Measurements from ENCODE around the gene FPR2.

DNA sequence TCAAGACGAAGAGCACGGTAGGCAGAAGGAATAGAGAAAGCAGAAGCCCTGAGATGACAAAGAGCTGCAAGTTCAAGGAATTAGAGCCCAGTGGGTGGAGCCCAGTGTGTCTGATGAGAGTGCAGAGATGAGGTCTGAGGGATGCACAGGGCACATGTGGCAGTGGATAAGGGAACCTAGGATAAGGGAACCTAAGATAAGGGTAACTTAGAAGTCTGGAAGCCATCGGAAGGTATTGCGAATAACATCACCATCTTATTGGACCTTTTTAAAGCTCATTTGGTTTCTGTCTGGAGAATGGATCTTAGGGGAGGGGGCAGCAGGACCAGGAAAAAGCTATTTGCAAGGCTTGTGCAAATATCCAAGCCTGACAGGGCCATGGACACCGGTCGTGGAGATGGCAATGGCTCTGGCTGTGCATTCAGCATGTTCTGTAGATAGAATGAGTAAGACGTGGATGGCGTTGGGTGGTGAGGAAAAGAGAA, 35.3 kb downstream of the FPR2 start:
- TF ChIP-seq, protein P1, sequence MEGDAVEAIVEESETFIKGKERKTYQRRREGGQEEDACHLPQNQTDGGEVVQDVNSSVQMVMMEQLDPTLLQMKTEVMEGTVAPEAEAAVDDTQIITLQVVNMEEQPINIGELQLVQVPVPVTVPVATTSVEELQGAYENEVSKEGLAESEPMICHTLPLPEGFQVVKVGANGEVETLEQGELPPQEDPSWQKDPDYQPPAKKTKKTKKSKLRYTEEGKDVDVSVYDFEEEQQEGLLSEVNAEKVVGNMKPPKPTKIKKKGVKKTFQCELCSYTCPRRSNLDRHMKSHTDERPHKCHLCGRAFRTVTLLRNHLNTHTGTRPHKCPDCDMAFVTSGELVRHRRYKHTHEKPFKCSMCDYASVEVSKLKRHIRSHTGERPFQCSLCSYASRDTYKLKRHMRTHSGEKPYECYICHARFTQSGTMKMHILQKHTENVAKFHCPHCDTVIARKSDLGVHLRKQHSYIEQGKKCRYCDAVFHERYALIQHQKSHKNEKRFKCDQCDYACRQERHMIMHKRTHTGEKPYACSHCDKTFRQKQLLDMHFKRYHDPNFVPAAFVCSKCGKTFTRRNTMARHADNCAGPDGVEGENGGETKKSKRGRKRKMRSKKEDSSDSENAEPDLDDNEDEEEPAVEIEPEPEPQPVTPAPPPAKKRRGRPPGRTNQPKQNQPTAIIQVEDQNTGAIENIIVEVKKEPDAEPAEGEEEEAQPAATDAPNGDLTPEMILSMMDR (conservative IDR thresholded peaks at IDR 0.05; ENCODE audit: low read depth in 2 of 2) = no peak
- TF ChIP-seq POLR2AphosphoS5 (IDR thresholded peaks at IDR 0.05; ENCODE audit: low read depth) (no peak), EZH2phosphoT487 (IDR thresholded peaks at IDR 0.05; ENCODE audit: unreplicated experiment) (no peak), EZH2 (IDR thresholded peaks at IDR 0.05; ENCODE audit: low read depth, unreplicated experiment) (no peak), STAT1 (IDR thresholded peaks at IDR 0.05; ENCODE audit: unreplicated experiment) (no peak), CREB1 (CRISPR knock-in tag; IDR thresholded peaks at IDR 0.05; ENCODE audit: low read depth) (no peak), NANOG (IDR thresholded peaks at IDR 0.05; ENCODE audit: borderline replicate concordance) (no peak), JUNB (IDR thresholded peaks at IDR 0.05; ENCODE audit: unreplicated experiment) (no peak)
- TF ChIP-seq, protein P2, sequence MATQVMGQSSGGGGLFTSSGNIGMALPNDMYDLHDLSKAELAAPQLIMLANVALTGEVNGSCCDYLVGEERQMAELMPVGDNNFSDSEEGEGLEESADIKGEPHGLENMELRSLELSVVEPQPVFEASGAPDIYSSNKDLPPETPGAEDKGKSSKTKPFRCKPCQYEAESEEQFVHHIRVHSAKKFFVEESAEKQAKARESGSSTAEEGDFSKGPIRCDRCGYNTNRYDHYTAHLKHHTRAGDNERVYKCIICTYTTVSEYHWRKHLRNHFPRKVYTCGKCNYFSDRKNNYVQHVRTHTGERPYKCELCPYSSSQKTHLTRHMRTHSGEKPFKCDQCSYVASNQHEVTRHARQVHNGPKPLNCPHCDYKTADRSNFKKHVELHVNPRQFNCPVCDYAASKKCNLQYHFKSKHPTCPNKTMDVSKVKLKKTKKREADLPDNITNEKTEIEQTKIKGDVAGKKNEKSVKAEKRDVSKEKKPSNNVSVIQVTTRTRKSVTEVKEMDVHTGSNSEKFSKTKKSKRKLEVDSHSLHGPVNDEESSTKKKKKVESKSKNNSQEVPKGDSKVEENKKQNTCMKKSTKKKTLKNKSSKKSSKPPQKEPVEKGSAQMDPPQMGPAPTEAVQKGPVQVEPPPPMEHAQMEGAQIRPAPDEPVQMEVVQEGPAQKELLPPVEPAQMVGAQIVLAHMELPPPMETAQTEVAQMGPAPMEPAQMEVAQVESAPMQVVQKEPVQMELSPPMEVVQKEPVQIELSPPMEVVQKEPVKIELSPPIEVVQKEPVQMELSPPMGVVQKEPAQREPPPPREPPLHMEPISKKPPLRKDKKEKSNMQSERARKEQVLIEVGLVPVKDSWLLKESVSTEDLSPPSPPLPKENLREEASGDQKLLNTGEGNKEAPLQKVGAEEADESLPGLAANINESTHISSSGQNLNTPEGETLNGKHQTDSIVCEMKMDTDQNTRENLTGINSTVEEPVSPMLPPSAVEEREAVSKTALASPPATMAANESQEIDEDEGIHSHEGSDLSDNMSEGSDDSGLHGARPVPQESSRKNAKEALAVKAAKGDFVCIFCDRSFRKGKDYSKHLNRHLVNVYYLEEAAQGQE (IDR thresholded peaks at IDR 0.05; ENCODE audit: unreplicated experiment) = no peak
- TF ChIP-seq, protein P3, sequence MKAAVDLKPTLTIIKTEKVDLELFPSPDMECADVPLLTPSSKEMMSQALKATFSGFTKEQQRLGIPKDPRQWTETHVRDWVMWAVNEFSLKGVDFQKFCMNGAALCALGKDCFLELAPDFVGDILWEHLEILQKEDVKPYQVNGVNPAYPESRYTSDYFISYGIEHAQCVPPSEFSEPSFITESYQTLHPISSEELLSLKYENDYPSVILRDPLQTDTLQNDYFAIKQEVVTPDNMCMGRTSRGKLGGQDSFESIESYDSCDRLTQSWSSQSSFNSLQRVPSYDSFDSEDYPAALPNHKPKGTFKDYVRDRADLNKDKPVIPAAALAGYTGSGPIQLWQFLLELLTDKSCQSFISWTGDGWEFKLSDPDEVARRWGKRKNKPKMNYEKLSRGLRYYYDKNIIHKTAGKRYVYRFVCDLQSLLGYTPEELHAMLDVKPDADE (IDR thresholded peaks at IDR 0.05) = no peak
